Measurements from ENCODE around the gene IGFBP5.

IGFBP5 gene

DNA sequence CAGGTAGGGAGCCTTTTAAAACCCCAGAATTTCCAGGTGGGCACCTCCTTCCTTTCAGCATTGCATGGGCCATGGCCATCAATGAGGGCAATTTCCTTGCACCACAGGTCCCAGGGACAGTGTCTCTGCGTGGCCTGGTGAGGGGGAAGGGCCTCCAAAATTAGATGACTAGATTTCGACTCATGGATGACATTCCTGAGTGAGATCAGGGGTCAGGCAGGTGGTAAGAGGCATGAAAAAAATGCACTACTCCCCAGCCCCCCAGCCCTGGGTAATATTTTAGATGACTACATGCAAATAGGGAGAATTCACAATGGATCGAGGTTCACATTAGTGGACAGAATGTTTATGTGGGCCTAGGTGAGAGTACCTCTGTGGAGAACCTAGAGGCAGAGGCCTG is 19.0 kb upstream of the IGFBP5 start:
- no peak for DNase-seq (ENCODE audit: low read depth)

- no peak for DNase-seq (ENCODE audit: low read depth)
These were observed 18.5 kb upstream of the IGFBP5 start for GRCh38 chr2:216713691-216714336.

- no peak for DNase-seq (ENCODE audit: low read depth)
These were observed 16.0 kb upstream of the IGFBP5 start for GRCh38 chr2:216711348-216711747.

DNA sequence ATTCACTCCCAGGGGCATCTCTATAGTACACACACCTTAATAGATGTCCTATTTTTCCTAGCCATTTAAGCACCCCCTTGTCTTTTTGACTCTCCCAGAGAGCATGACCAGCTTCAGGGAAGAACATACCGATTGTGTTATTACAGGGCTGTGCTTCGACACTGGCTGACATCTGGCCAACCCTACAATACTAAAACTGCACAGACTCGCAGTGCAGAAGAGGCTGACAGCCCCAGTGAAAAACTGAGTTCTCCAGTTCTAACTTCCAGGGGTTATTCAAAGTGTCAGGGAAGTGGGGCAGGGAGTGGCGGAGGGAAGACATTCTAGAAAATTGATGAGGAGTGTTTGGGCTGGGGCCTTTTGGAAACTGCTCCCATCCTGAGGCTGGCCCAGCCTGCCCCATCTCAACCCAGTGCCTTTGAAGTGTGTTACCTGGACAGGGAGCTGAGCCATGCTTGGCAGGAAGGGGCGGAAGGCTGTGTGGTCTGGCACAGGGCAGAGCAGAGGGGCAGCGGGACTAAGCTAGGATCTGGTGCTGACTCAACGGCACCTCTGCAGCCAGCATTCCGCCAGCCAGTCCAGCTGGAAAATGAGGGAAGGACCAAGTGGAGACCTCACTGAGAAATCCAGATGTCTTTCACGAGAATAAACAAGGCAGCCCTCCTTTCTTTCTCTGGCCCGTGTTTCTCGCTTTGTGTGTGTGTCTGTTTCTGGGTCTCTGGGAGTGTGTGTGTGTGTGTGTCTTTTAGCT is 15.4 kb upstream of the IGFBP5 start:
- no peak for DNase-seq (ENCODE audit: low read depth)

DNA sequence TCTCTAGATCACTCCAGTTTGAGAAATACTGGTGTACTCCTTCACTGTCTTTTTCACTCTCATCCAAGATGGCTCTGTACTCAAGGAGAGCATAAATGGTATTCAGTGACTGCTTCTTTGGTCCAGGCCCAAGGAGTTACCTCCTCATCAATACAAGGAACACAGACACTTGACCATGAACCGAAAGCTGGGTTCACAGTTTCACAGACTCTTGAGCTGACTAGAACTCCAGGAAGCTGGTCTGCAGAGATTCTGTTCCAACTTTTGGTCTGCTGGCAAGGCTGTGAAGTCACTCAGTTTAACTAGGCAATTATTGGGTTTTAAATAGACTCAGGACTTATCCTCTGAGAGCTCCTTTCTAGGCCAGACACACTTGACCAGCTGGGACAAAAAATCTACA is 7.4 kb upstream of the IGFBP5 start:
- DNase-seq (ENCODE audit: low read depth): no peak

GRCh38 chr2:216701544-216701943 is 6.2 kb upstream of the IGFBP5 start:
- DNase-seq (ENCODE audit: low read depth): no peak

- no peak for DNase-seq (ENCODE audit: low read depth)
These were observed 5.4 kb upstream of the IGFBP5 start for GRCh38 chr2:216700781-216701180.

- no peak for DNase-seq (ENCODE audit: low read depth)
These were observed 4.8 kb upstream of the IGFBP5 start for GRCh38 chr2:216700088-216700567.

- DNase-seq (ENCODE audit: low read depth): no peak
These were observed 3.5 kb upstream of the IGFBP5 start for GRCh38 chr2:216698895-216699294.

GRCh38 chr2:216698293-216698692 is 2.9 kb upstream of the IGFBP5 start:
- no peak for DNase-seq (ENCODE audit: low read depth)

- no peak for DNase-seq (ENCODE audit: low read depth)
These were observed 1.6 kb upstream of the IGFBP5 start for GRCh38 chr2:216696751-216697560.

GRCh38 chr2:216696321-216696720 is 972 bp upstream of the IGFBP5 start:
- DNase-seq (ENCODE audit: low read depth): no peak

GRCh38 chr2:216694826-216695217 is 527 bp downstream of the IGFBP5 start:
- no peak for DNase-seq (ENCODE audit: low read depth)

DNA sequence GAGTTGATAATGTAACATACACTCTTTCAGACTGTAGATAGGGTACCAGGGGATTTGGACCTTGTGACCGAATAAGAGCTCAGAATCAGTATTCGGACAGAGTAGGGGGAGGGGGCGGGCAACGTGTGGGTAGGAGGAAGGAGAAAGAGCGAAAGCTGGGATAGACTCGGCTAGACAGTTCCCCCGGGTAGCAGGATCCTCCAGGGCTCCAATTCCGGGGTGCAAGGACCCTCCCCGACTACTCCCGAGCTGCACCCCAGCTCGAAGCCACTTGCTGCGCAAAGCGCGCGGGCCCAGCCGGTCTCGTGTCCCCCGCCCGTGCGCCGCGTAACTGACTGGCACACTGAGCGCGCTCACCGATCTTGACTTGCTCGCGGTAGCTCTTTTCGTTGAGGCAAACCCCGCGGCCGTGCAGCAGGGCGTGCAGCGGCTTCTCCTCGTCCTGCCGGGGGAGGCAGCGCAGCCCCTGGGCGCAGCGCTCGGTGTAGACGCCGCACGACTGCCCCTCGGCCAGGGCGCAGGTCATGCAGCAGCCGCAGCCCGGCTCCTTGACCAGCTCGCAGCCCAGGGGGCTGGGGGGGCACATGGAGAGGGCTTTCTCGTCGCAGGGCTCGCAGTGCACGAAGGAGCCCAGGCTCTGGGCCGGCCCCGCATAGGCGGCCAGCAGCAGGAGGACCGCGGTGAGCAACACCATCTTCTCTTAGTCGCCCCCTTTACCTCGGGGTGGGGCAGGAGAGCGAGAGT is 1.1 kb downstream of the IGFBP5 start:
- no peak for DNase-seq (ENCODE audit: low read depth)

DNA sequence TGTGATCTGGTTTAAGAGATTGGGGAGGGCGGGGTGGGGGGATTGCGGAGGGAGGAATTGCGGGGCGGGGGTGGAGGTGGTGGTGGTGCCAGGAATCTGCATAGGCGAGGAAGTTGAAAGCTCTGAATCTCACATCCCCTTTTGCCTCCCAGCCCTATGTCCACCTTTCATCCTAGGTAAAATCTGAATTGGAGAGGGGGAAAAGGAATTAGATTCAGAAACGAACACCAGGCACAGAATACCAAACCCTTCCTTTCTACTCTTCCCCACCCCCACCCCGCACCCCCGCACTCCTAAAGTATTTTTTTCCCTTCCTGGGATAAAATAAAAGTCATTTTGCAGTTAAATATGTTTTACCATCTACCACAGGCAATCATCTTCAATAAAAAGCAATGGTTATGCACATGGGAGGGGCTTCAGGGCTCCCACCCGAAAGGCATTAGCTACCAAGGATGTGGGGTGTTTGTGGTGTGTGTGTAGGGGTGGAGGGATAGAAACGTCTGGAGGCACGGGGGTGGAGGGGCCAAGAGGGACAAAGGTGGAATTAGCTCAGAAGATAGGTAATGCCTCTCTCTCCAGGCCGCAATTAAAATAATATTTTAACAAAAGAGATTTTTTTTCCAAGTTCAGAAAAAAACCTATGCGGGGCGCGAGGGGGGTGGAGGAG is 1.8 kb downstream of the IGFBP5 start:
- DNase-seq (ENCODE audit: low read depth): no peak

DNA sequence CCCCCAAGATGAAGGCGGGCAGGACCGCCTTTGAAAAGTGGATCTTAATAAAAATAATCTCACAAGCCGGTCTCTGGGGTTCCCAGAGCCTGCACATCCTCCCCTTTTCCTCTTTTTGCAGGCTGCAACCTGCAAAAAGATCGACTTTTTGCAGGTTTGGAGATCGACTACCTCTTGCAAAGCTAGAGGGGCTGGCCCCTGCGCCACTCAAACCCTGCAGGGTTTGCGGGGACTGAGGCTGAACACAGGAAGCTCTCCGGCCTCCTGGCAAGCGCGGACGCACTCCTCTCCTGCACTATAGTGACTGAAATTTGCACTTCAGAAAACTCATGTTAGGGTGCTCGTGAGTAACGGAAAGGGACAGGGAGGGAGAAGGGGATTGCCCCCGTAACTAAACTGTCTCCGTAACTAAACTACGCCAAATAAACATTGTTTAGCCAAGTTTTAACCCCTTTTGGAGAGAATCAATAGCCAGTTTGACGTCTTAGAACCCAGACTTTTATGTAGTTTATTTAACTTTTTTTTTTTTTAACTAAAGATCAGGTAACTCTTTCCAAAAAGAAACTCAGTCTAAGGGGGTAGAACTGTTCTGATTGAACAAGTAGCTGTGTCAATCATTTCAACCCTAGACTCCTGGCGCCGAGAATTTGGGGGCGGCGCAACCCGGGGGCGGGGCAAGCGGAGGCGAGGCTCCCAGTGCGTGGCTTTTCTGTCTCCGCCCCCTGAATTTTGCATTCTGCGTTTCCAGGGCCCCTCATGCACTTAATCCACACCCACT is 2.5 kb downstream of the IGFBP5 start:
- peak; percentile 66 for DNase-seq (ENCODE audit: low read depth)

DNA sequence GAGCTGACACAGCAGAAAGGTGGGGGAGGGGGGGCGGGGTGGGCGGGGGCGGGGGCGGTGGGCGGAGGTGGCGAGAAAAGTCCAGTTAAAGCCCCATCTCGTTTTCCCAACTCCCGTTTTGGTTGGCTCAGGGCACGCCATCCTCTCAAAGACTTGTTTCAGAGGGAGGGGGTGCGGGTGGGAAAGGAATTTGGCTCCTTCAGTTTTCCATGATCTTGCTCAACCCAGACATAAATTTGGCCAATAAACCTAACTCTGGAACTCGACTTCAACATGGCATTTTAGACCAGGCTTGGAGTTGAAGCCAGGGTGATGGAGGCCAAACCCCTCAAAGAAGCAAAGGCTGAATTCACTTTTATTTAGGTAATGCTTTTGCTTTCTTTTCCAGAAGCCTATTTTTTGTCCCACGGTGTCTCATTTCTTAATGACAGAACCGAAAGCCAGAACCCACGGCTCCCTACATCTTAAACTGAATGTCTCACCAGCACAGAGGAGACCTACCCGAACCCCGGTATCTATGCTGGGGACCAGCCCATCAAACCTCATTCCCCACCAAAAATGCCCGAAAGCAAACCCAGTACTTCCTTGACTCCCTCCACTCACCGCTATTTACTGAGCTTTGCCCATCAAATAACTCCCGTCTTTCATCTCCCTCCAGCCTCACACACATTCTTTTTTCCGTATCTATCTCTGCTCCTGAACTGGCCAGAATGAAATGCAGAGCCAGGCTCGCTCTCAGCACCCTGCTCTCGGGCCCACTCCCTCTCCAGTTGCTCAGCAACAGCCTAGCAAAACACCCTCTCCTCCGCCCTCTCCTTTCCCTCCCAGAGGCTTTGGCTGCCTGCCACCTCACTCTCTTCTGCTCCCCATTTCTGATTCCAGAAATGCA is 4.3 kb downstream of the IGFBP5 start:
- DNase-seq (ENCODE audit: low read depth): no peak

- no peak for DNase-seq (ENCODE audit: low read depth)
These were observed 4.9 kb downstream of the IGFBP5 start for GRCh38 chr2:216690456-216690852.

DNA sequence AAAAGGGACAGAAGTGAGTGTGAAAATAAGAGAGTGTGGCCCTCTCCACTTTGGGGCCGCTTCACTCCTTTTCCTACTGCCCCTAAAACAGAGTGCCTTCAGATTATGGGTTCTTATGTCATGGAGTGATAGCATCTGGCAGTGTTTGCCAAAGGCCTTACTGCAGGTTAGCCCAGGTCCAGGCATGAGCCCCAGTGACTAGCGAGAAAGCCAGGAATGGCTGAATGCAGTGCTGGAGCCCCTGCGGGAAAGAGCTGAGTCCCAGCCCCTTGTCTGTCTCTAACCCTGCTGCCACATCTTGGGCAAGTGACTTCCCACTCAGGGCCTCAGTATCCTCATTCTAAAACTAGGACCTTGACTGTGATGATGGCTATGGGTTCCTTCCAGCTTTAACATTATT is 6.0 kb downstream of the IGFBP5 start:
- no peak for DNase-seq (ENCODE audit: low read depth)
